HG02798 (cell line): Measurements from ENCODE around the gene TMEM119.
"Not testable (repeated sequence)": the region's sequence is repeated elsewhere in the genome, so short reads cannot be mapped to it uniquely, and the experiment has no call there.

Source experiments
- ATAC-seq: cut with Tn5 transposase; IDR thresholded peaks from one replicate; pipeline ENCODE4 v1.9.1; 2021; ENCODE audit warnings: mild to moderate bottlenecking; ENCODE audit not compliant: unreplicated experiment, poor library complexity

TMEM119 gene

GRCh38 chr12:108570743-108571608, 26.9 kb downstream of the TMEM119 start:
- ATAC-seq: no peak

GRCh38 chr12:108568338-108569154, 29.3 kb downstream of the TMEM119 start:
- peak; percentile 78 for ATAC-seq

- no peak for ATAC-seq
These were observed 30.2 kb downstream of the TMEM119 start for GRCh38 chr12:108567406-108568337.

- ATAC-seq: no peak
These were observed 31.4 kb downstream of the TMEM119 start for GRCh38 chr12:108566452-108566851.

- ATAC-seq: no peak
These were observed 31.9 kb downstream of the TMEM119 start for GRCh38 chr12:108565976-108566375.

GRCh38 chr12:108565146-108565545, 32.7 kb downstream of the TMEM119 start:
- ATAC-seq: no peak

GRCh38 chr12:108564724-108565123, 33.2 kb downstream of the TMEM119 start:
- ATAC-seq: no peak

GRCh38 chr12:108563804-108564151, 34.1 kb downstream of the TMEM119 start:
- ATAC-seq: no peak

GRCh38 chr12:108563136-108563803, 34.6 kb downstream of the TMEM119 start:
- ATAC-seq: peak; percentile 37

GRCh38 chr12:108562348-108563135, 35.3 kb downstream of the TMEM119 start, which contains the start of gene ISCU:
Gene ISCU (plus strand): TSS chr12:108562596. CDS start chr12:108562623, 27 bp downstream.
- ATAC-seq: peak; percentile 76

- ATAC-seq: no peak
These were observed 36.0 kb downstream of the TMEM119 start for GRCh38 chr12:108561852-108562347.

- ATAC-seq: peak; percentile 41
These were observed 36.8 kb downstream of the TMEM119 start, which contains the start of gene SART3 for GRCh38 chr12:108560752-108561719. Gene SART3 (minus strand): TSS chr12:108561173. CDS start chr12:108561154, 19 bp downstream.

- ATAC-seq: no peak
These were observed 37.6 kb downstream of the TMEM119 start for GRCh38 chr12:108560321-108560721.

GRCh38 chr12:108559748-108560147, 38.1 kb downstream of the TMEM119 start:
- no peak for ATAC-seq

- no peak for ATAC-seq
These were observed 38.8 kb downstream of the TMEM119 start for GRCh38 chr12:108559007-108559655.

GRCh38 chr12:108555383-108555782, 42.5 kb downstream of the TMEM119 start:
- ATAC-seq: not testable (repeated sequence)

- no peak for ATAC-seq
These were observed 44.1 kb downstream of the TMEM119 start for GRCh38 chr12:108553799-108554198.
